HG03025 (cell line): ENCODE data around the gene LSM3.
"Not testable (repeated sequence)": the region's sequence is repeated elsewhere in the genome, so short reads cannot be mapped to it uniquely, and the experiment has no call there.

Source experiments
- ATAC-seq: cut with Tn5 transposase; IDR thresholded peaks from one replicate; pipeline ENCODE4 v1.9.1; 2021; ENCODE audit warnings: mild to moderate bottlenecking, moderate library complexity; ENCODE audit not compliant: unreplicated experiment, low FRiP score

Gene LSM3

DNA sequence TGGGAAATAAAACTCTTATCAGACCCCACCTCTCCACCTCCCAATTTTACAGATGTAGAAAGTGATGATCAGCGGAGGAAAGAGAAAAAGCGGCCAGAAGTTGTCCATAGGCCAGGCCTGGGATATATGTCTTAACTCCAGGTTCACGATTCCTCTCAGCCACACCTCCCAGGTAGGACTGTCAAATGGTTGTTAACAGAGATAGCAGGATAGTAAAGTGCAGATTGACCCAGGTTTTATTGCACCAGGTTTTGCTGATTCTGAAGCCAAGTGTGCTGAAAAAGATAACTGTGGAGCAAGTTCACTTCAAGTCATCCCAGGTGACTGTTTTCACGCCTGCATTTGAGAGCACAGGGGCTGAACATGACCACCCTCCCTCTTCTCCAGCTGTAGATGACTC lies 36.1 kb downstream of the LSM3 start:
- no peak for ATAC-seq

- no peak for ATAC-seq
These were observed 37.8 kb downstream of the LSM3 start for GRCh38 chr3:14216257-14217048.

- no peak for ATAC-seq
These were observed 39.7 kb downstream of the LSM3 start for GRCh38 chr3:14218355-14218754.

GRCh38 chr3:14220933-14221332 lies 42.3 kb downstream of the LSM3 start:
- ATAC-seq, result no peak

DNA sequence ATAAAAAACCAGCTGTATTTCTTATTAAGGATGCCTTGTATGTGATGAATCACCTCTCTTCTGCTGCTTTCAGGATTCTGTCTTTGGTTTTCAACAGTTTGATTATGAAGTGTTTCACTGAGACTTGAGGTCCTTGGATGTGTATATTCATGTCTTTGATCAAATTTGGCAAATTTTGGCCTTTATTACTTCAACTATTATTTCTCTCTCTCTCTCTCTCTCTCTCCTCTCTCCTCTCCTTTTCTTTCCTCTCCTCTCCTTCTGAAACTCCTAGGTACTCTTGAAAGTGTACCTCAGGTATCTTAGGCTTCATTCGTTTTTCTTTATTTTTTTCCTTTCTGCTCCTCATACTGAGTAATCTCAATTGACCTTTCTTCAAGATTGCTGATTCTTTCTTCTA lies 43.3 kb downstream of the LSM3 start:
- ATAC-seq, result no peak

GRCh38 chr3:14222457-14222856 lies 43.8 kb downstream of the LSM3 start:
- no peak for ATAC-seq

DNA sequence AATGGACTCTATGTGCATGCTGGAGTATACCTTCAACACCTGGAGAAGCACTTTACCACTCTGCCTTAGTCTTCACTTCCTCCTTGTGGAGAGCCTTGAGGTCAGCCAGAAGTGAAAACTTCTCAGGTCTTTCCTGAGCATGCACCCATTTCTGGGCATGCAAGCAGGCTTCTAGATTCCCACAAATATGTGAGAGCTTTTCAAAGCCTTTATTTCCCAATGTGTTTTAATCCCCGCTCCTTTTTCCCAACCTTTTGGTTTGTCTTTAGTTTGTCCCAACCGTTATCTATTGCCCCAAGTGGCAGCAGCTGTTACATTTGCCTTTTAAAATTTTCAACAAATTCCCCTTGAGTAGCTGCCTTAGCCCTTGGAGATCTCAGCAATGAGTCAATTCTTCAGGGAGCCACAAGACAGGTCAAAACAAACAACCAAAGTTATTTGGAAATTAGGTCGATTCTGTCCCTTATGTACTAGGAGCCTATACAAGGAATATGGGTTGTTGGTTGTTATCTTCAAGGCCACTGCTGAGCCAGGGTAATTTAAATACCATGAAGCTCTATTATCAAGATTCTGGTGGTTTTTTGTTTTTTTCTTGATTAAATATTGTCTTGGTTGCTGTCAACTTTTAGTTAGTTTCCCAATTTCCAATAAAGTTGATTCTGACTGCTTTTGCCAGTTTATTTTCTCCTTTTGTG lies 44.4 kb downstream of the LSM3 start:
- ATAC-seq, result no peak

DNA sequence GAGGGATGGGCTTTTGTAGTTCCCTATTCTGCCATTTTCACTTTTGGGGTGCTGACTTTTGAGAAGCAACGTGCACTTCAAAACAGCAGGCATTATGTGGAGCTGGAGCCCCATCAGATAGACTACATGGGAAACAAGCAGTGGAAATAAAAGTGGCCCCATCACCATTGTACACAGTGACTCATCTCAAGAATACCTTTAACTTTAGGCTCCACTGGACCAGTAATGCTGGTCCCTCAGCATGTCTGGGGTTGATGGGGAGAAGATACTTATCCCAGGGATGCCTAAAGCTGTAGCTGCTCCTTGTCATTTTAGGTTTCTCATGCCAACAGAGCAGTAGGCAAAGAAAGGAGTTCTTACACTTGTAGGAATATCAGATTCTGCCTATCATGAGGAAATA lies 45.0 kb downstream of the LSM3 start:
- no peak for ATAC-seq

DNA sequence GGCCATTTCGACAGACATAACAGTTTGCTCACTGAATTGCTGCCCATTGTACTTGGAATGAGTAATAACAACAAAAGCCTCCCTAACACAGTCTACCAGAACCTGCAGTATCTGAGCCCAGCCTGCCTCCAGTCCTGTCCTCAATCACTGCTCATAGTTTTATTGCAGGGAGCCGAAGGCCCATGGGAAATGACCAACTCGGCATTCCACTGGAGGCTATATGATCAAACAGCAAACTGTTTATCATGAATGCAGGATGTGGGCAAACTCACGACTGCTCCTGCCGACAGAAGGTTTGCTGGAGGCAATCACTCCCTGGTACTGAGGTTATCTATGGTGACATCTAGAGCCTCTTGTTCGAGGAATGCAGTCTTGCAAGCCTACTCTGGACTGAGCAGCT lies 46.3 kb downstream of the LSM3 start:
- no peak for ATAC-seq

DNA sequence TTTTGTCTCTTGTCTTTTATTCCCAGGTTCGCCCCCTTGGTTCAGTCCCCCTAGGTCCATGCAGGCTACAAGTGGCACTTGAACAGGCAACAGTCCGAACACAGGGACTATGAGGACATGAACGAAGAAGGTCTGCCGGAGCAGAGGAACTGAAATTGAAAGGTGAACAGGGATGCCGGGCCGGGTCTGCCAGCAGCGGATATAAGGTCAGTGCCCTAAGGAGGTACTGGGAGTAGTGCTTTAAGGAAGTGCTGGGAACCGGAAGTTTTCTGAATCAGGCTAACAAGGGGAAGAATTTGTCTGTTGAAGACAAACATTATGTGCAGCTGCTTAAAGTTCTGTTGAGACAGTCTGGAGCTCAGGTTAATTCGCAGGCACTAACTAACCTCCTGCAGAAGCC lies 46.8 kb downstream of the LSM3 start:
- ATAC-seq, result no peak

DNA sequence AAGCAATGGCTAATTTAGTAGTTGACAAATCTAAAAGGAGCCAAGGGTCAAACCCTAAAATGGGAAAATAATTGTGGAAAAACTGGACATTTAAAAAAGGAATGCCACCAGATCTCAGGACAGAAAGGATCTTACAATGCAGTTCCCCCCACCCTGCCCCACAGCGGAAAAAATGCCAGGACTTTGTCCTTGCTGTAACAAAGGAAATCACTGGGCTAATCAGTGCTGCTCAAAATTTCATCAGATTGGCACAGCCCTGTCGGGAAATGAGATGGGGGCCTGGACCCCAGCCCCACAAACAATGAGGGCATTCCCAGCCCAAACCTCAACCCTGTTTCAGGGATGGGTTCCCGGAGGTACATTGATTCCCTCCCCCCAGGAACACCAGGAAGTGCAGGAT lies 47.7 kb downstream of the LSM3 start:
- ATAC-seq, result not testable (repeated sequence)

DNA sequence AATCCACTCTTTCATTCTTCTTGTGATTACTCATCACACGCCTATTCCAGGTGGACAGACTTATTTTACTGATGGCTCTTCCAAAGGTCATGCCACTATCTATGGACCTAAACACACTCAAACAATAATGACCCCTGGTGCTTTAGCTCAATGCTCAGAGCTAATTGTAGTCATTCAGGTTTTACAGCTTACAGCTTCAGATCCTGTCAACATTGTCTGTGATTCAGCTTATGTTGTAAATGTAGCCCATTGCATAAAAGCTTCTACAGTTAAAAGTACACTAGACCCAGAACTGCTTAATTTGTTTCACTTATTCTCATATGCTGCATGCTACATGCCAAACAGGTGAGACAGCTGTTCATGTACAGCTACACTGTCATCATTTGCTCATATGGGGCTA lies 49.2 kb downstream of the LSM3 start:
- ATAC-seq, result no peak

DNA sequence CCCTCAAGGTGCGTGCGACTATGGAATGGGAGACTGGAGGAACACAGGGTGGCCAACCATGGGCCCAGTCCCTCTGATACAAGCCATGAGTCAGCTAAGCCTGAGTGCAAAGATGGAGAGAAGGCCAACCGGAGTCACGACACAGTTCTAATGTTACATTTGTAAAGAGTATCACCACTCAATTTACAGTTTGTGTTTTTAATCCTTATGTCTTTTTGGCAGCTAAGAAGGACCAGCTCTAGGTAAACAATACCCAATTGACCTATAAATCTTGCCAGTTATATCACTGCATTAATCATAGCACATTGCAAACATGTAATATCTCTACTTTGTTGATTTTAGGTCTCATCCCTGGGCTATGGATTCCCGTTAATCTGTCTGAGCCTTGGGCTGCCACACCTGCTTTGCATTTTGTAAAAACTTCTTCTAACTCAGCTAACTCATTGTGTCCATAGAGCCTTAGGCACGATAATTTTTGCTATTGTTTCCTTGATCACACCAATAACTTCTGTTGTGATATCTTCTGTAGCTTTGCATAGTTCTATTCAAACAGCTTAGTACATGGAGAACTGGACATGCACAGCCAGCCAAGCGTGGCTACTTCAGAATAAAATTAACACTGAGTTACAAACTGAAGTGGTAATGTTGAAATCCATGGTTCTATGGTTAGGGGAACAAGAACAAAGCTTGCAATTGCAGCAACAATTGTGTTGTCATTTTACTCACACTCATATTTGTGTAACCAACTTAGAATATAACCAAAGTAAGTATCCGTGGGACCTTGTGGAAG lies 50.3 kb downstream of the LSM3 start:
- no peak for ATAC-seq

DNA sequence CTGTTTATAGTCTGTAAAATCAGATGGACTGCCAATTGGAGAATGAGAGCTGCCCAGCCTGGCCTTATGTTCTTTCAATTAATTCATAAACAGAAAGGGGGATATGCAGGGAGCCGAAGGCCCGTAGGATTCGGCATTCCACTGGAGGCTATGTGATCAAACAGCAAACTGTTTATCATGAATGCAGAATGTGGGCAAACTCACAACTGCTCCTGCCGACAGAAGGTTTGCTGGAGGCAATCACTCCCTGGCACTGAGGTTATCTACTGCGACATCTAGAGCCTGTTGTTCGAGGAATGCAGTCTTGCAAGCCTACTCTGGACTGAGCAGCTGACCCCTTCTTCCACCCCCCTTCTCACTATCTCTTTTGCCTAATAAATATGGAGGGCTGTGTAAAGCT lies 51.1 kb downstream of the LSM3 start:
- ATAC-seq, result not testable (repeated sequence)

- ATAC-seq, result no peak
These were observed 52.1 kb downstream of the LSM3 start for GRCh38 chr3:14230729-14231128.

GRCh38 chr3:14231145-14231990 lies 52.8 kb downstream of the LSM3 start:
- ATAC-seq, result no peak

DNA sequence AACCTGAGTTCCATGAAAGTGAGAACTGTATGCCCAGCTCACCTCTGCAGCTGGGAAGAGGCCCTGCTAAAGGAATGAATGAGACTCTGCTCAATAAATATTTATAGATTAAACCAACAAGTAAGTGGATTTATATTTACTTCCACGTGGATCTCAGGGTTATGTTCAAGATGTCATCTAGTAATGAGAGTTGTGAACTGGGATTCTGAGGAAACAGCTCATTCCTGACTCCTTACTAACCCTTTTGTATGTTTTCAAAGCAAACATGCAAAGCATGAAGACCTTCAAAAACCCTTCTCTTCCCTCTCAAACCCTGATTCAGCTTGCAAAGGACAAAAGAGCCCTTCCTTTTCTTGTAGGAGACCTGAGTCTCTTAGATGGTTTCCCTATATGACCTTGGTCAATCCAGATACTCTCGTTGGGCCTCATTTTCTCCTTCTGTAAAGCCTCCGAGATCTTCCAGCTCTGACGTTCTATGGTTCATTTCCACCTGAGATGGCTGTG lies 53.4 kb downstream of the LSM3 start:
- no peak for ATAC-seq

DNA sequence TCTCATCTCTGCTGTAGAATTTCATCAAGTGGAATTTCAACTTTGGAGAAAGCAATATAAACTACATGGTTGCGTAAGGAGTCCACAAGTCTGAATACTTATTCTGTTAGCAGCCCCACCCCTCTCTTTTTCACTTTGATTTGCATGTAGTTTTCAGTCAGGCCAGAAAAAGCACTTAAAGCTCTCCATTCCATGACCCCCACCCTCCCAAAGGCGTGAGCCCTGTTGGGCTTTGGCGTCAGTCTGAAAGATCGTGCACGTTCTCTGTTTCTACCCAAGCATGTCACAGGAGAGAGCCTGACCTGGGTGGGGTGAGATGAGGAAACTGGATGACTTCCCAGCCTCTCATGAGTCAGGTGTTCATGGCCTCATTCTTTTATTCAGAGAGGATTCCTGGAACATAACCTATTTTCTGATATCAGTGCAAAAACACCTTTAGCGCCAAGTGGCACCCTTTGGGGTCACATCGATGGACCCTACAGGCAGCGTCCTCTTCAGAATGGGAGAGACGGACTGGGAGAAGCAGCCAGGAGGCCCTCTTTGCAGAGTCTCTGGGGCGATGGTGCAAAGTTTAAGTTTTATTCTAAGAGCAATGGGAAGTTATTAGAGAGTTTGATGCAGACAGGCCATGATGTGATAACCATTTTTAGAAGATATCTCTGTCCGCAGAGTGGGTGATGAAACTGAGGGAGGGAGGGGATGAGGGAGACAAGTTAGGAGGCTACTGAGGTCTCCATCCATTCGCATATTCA lies 55.8 kb downstream of the LSM3 start:
- no peak for ATAC-seq
